HAP-1 (cell line): ENCODE measurements around the gene ITFG1.

Experiments
- DNase-seq, 2 experiments: peaks; one replicate each; pipeline ENCODE4 v3.0.0-alpha.2; 2016 to 2020; ENCODE audit warnings: low spot score in 2 of 2
- H3K27me3 ChIP-seq: fragments of 250-450 bp; sonication (Bioruptor Pico); 2 replicates; pipeline ENCODE4 v1.5.1; 2020; ENCODE audit warnings: low read depth, mild to moderate bottlenecking, moderate library complexity
- H3K36me3 ChIP-seq: fragments of 250-450 bp; sonication (Bioruptor Pico); replicated peaks from 2 replicates; pipeline ENCODE4 v1.5.1; 2020; ENCODE audit warnings: mild to moderate bottlenecking
- H3K4me1 ChIP-seq: fragments of 250-450 bp; sonication (Bioruptor Pico); 2 replicates; pipeline ENCODE4 v1.5.1; 2020; ENCODE audit warnings: mild to moderate bottlenecking
- H3K4me3 ChIP-seq: fragments of 250-450 bp; sonication (Bioruptor Pico); 2 replicates; pipeline ENCODE4 v1.5.1; 2020; ENCODE audit warnings: mild to moderate bottlenecking, moderate library complexity
- H3K9me3 ChIP-seq: fragments of 250-450 bp; sonication (Bioruptor Pico); 2 replicates; pipeline ENCODE4 v1.5.1; 2020; ENCODE audit warnings: mild to moderate bottlenecking, moderate library complexity
- in situ Hi-C: fragments of 300-500 bp; cut with MboI; formaldehyde crosslinking; loops from 3 replicates; pipeline ENCODE4 v1.14.3; 2020; ENCODE audit warnings: low sequenced_read_pairs, inconsistent platforms, mixed read lengths

ITFG1 gene

DNA sequence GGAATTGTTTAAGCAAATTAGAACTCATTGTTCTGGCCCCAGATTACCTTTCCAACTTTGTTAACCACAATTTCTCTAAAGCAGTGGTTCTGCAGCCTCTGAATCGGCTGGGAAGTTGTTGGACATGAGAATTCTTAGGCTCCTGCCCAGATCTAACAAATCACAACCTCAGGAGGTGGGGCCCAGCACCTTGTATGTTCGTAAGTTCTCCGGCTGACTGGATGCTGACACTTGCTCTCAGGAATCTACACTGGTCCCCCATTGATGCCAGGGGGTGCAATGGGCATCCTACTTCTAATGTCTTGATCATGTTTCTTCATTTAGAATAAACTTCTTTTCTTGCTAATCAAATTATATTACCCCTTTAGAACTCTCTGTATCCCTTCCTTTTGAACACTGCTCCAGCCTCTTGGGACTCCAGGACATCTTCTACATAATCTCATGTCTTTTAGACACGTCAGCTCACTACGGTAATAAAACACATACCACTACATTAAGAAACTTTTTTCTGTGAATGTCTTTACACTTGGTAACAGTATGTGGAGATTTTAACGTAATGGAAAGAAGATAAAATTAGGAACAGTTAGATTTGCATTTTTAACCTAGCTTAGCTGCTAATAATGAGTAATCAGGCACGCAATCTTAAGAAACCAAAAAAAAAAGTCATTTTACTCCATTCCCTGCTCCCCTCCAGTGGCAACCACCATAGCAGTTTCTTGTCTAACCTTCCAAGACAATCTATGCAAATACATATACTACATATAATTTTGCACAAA, 143.2 kb downstream of the ITFG1 start:
- in situ Hi-C loops, result no loop called here
- no peak for DNase-seq
- Histone ChIP-seq H3K27me3 (no peaks in the 10 kb centered on the region), H3K9me3 (no peaks in the 10 kb centered on the region), H3K4me1 (peaks cover 40% of the 10 kb centered on the region), H3K36me3 (no peaks in the 10 kb centered on the region), H3K4me3 (no peak overlapping the region)

- in situ Hi-C loops, result no loop called here
- no peak overlapping the region for H3K4me3 ChIP-seq
- H3K27me3 ChIP-seq, result no peaks in the 10 kb centered on the region
- no peaks in the 10 kb centered on the region for H3K36me3 ChIP-seq
- peaks cover 40% of the 10 kb centered on the region for H3K4me1 ChIP-seq
- H3K9me3 ChIP-seq, result no peaks in the 10 kb centered on the region
- peak; percentile 35 to 83 for DNase-seq
These were observed 144.3 kb downstream of the ITFG1 start for GRCh38 chr16:47316442-47317015.

GRCh38 chr16:47311738-47312505, 148.9 kb downstream of the ITFG1 start:
- in situ Hi-C loops, result no loop called here
- no peak for DNase-seq
- peaks cover 4% of the 10 kb centered on the region for H3K36me3 ChIP-seq

DNA sequence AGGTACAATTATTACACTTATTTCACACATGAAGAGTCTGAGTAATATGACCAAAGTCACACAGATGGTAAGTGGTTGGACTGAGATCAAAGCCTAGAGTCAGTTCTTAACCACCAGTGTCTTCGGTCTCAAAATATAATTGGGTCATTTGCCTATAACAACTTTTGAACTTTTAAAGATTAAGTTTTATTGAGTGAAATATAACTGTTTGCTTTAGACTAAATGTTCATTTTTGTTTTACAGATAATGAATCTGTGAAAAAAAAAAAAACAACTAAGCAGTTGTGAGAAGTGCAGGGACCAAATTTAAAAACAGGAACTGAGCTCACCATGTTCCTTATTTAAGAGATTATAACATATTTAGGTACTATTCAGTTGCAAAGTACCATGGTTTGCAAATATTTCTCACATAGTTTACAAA, 150.1 kb downstream of the ITFG1 start:
- in situ Hi-C loops, result no loop called here

More at GRCh38 chr16:47311738-47312505, 148.9 kb downstream of the ITFG1 start:
- peaks cover 26% of the 10 kb centered on the region for H3K4me1 ChIP-seq
- no peaks in the 10 kb centered on the region for H3K27me3 ChIP-seq
- no peaks in the 10 kb centered on the region for H3K9me3 ChIP-seq
- no peak overlapping the region for H3K4me3 ChIP-seq

DNA sequence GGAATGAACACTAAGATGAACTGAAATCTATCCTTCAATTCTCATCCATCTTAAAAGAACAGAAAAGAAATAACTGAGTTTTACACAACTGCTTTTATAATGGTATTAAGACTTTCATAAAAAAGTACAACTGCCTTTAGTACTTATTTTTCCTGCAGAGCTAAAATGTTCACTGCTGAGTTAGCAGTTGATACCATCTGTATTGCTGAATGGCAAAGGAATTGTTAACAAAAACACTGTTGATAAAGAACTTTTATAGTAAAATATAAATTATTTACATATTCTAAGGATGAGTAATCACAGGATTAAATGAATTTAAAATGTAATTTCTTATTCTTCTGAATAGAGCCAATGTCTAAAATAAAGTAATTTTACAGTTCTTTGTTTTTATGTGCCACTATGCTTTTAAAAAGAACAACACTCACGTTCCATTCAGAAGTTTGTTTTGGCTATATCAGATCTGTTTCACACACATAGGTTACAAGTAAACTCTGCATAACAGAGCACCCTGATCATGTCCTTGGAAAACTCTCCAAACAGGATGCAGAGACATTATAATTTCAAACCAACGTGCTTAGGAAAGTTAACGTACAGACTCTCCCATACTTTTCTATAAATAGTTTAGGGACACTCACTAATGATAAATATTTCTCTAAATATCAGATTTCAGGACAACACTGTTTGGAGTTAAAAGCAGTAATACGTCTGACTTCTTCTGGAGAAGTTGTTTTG, 151.1 kb downstream of the ITFG1 start:
- peaks cover 4% of the 10 kb centered on the region for H3K36me3 ChIP-seq
- H3K4me1 ChIP-seq, result peaks cover 11% of the 10 kb centered on the region
- H3K9me3 ChIP-seq, result no peaks in the 10 kb centered on the region
- no peak overlapping the region for H3K4me3 ChIP-seq
- no peaks in the 10 kb centered on the region for H3K27me3 ChIP-seq
- in situ Hi-C loops, result no loop called here
- DNase-seq, result no peak

More for the DNA sequence above, 150.1 kb downstream of the ITFG1 start:
- Histone ChIP-seq H3K9me3 (no peaks in the 10 kb centered on the region), H3K4me3 (no peak overlapping the region), H3K4me1 (peaks cover 14% of the 10 kb centered on the region), H3K36me3 (peaks cover 4% of the 10 kb centered on the region), H3K27me3 (no peaks in the 10 kb centered on the region)
- DNase-seq, result no peak

- no peaks in the 10 kb centered on the region; the same call in none of the 2 replicates for H3K4me1 ChIP-seq
- in situ Hi-C loops, result no loop called here
- H3K36me3 ChIP-seq, result peaks cover 4% of the 10 kb centered on the region
- no peak overlapping the region for H3K4me3 ChIP-seq
- H3K27me3 ChIP-seq, result no peaks in the 10 kb centered on the region
- no peaks in the 10 kb centered on the region for H3K9me3 ChIP-seq
- no peak for DNase-seq
These were observed 152.3 kb downstream of the ITFG1 start for GRCh38 chr16:47308601-47309000.

- DNase-seq, result no peak
- H3K9me3 ChIP-seq, result no peaks in the 10 kb centered on the region
- no peak overlapping the region for H3K4me3 ChIP-seq
- no peaks in the 10 kb centered on the region for H3K36me3 ChIP-seq
- H3K27me3 ChIP-seq, result no peaks in the 10 kb centered on the region
- in situ Hi-C loops, result no loop called here
- no peaks in the 10 kb centered on the region; the same call in 1 of the 2 replicates for H3K4me1 ChIP-seq
These were observed 156.3 kb downstream of the ITFG1 start for GRCh38 chr16:47304563-47304962.

DNA sequence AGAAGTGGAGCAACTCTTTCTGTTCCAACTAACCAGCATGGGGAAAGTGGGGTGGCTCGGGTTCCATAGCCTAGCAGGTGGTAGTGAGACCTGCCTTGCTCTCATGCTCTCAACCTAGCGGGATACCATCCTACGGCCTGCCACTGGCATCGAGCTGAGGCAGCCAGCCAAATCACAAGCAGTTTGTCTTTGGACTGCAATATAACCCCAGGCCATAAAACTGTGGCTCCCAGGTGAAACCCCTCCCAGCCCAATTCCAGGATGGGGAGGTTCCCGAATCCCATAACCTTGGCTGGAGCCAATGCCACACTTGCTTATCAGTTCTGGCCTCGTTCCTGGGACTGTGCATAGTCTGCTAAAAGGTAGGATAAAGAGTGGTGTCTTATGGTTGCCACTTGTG, 161.3 kb downstream of the ITFG1 start:
- Histone ChIP-seq H3K9me3 (no peaks in the 10 kb centered on the region), H3K27me3 (no peaks in the 10 kb centered on the region), H3K4me3 (no peak overlapping the region), H3K4me1 (no peaks in the 10 kb centered on the region; the same call in 1 of the 2 replicates), H3K36me3 (no peaks in the 10 kb centered on the region)
- in situ Hi-C loops, result no loop called here
- DNase-seq, result no peak

GRCh38 chr16:47284999-47285398, 175.9 kb downstream of the ITFG1 start:
- H3K9me3 ChIP-seq, result no peaks in the 10 kb centered on the region
- H3K4me1 ChIP-seq, result peaks cover 11% of the 10 kb centered on the region
- in situ Hi-C loops, result no loop called here
- H3K36me3 ChIP-seq, result no peaks in the 10 kb centered on the region
- no peaks in the 10 kb centered on the region for H3K27me3 ChIP-seq
- no peak overlapping the region for H3K4me3 ChIP-seq
- DNase-seq, result peak; percentile 41 to 61

DNA sequence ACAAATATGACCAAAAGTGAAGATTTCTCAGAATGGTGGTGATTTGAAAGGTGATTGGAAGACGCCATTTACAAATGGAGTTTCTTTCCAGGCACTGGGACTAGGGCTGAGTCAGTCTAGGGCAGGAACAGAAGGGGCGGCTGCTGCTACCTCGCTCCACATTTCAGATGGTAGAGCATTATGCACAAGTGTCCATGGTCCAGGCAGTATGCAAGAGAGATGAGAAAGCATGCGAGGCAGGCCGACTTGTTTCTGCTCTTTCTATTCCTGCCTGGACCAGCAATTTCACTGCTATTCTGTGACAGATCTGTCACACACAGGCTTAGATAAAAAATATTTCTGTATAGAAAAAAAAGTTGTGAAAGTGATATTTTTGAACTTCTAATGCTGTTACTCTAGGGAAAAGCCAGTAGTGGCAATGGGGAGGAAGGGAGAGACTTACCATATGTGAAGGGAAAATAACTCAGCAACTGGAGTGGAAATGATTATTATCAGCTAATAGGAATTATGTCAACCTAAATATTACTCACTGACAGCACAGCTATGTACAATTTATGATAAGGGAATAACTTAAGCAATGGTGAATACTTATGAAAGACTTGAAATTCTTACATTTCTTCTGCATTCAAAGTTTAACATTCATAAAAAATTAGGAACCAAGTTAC, 182.4 kb downstream of the ITFG1 start:
- in situ Hi-C loops, result no loop called here
- Histone ChIP-seq H3K36me3 (no peaks in the 10 kb centered on the region), H3K4me1 (peaks cover 15% of the 10 kb centered on the region), H3K9me3 (no peaks in the 10 kb centered on the region), H3K27me3 (no peaks in the 10 kb centered on the region), H3K4me3 (no peak overlapping the region)
- DNase-seq, result no peak

- no peaks in the 10 kb centered on the region for H3K27me3 ChIP-seq
- H3K4me3 ChIP-seq, result no peak overlapping the region
- no peak for DNase-seq
- no peaks in the 10 kb centered on the region for H3K36me3 ChIP-seq
- H3K4me1 ChIP-seq, result peaks cover 15% of the 10 kb centered on the region
- in situ Hi-C loops, result no loop called here
- no peaks in the 10 kb centered on the region for H3K9me3 ChIP-seq
These were observed 184.3 kb downstream of the ITFG1 start for GRCh38 chr16:47276522-47276921.

DNA sequence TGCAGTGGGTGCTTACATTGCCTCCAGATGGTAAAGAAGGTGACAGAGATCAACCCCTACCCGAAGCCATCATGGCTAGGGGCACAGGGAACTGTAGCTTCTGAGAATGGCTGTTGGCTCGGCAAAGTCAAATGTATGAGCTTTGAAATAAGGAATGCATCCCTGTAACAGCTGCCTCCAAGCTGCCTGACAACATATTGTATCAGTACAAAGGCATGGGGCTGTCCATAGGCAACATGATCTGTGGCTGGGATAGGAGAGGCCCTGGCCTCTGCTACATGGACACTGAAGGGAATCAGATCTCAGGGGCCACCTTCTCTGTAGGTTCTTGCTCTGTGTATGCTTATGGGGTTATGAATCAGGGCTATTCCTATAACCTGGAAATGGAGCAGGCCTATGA, 197.9 kb downstream of the ITFG1 start:
- in situ Hi-C loops, result no loop called here
- H3K4me3 ChIP-seq, result no peak overlapping the region
- no peaks in the 10 kb centered on the region for H3K27me3 ChIP-seq
- DNase-seq, result no peak
- H3K4me1 ChIP-seq, result no peaks in the 10 kb centered on the region
- H3K9me3 ChIP-seq, result no peaks in the 10 kb centered on the region
- H3K36me3 ChIP-seq, result 0 out of 2 replicates have a peak, but pooled peaks cover under 1% of the 10 kb centered on the region

GRCh38 chr16:47260503-47260902, 200.4 kb downstream of the ITFG1 start:
- Histone ChIP-seq H3K4me1 (no peaks in the 10 kb centered on the region; the same call in 1 of the 2 replicates), H3K36me3 (peaks cover 6% of the 10 kb centered on the region; the same call in 1 of the 2 replicates), H3K27me3 (no peaks in the 10 kb centered on the region), H3K4me3 (no peak overlapping the region), H3K9me3 (no peaks in the 10 kb centered on the region)
- DNase-seq, result no peak
- in situ Hi-C loops, result no loop called here
